ENCODE data around the gene ATG9B. TPM values are rescaled to one million over a fixed set of nuclear protein-coding genes. Genes with fewer than 3 reads are reported as not detected.
A peak's percentile ranks its signal among the peaks of the same experiment; 100 is the strongest.

The ATG9B gene
- total and polyA plus RNA-seq, 2 of the 13 experiments (the other 11 are each of a cell fraction or from before 2014, with no cell fraction given), result 0.24 TPM; not detected in 1

DNA sequence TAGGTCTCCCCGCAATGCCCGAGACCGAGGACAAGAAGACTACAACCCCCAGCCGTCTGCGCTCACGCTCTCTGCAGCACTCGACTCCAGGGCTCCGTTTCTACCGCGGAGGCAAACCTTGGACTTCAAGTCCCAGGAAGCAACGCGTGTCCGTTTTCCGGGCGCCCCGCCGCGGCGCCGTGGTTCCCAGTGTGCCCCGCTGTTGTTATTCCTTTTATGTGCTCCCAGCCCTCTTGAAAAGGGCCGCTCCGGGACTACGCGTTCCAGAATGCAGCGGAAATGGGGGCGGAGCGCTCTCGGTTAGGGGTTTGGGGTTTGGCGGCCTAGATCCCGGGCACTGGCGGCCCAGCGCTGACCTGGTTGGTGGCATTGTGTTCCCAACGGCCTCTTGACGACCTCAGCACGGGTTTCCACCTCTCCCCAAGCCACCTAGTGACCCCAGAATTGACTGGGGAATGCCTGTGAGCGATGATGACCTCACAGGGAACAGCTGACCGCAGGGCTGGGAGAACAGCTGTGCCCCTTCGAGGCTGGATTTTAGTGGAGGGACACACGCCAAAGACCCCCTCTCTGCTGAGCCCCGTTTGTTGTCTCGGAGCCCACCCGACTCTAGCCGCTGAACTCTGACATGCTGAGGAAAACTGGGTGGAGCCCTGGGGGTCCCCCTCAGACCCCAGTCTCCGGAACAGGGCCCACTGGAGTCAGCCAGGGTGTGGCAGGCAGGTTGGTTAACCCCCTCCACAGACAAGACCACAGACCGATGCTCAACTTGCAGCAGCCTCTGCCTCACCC lies 33.9 kb upstream of the ATG9B start (continued):
- TF ChIP-seq SRY (CRISPR knock-in tag; IDR thresholded peaks at IDR 0.05), result no peak
- TF ChIP-seq ZNF572 (CRISPR knock-in tag; IDR thresholded peaks at IDR 0.05), result no peak
- TF ChIP-seq NFE2 (CRISPR knock-in tag; IDR thresholded peaks at IDR 0.05), result no peak
- no peak for TF ChIP-seq ZNF772 (CRISPR knock-in tag; IDR thresholded peaks at IDR 0.05)
- TF ChIP-seq ZNF674 (CRISPR knock-in tag; IDR thresholded peaks at IDR 0.05; ENCODE audit: low read depth), result peak; percentile 5; the same call in 1 of the 2 replicates
- 0 out of 2 replicates have a peak, but pooled peaks have one; percentile 21 for TF ChIP-seq ZFP41 (CRISPR knock-in tag; IDR thresholded peaks at IDR 0.05; ENCODE audit: borderline replicate concordance)
- peak; percentile 52; the same call in 1 of the 2 replicates for TF ChIP-seq NCOA2 (CRISPR knock-in tag; IDR thresholded peaks at IDR 0.05)
- TF ChIP-seq KLF15 (CRISPR knock-in tag; IDR thresholded peaks at IDR 0.05; ENCODE audit: borderline replicate concordance), result no peak; the same call in 1 of the 2 replicates
- TF ChIP-seq, protein P1, sequence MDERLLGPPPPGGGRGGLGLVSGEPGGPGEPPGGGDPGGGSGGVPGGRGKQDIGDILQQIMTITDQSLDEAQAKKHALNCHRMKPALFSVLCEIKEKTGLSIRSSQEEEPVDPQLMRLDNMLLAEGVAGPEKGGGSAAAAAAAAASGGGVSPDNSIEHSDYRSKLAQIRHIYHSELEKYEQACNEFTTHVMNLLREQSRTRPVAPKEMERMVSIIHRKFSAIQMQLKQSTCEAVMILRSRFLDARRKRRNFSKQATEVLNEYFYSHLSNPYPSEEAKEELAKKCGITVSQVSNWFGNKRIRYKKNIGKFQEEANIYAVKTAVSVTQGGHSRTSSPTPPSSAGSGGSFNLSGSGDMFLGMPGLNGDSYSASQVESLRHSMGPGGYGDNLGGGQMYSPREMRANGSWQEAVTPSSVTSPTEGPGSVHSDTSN (CRISPR knock-in tag; IDR thresholded peaks at IDR 0.05), result no peak
- TF ChIP-seq, protein P2, sequence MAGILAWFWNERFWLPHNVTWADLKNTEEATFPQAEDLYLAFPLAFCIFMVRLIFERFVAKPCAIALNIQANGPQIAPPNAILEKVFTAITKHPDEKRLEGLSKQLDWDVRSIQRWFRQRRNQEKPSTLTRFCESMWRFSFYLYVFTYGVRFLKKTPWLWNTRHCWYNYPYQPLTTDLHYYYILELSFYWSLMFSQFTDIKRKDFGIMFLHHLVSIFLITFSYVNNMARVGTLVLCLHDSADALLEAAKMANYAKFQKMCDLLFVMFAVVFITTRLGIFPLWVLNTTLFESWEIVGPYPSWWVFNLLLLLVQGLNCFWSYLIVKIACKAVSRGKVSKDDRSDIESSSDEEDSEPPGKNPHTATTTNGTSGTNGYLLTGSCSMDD (CRISPR knock-in tag; IDR thresholded peaks at IDR 0.05), result no peak
- no peak for TF ChIP-seq ZBTB46 (CRISPR knock-in tag; IDR thresholded peaks at IDR 0.05; ENCODE audit: borderline replicate concordance)
- no peak for TF ChIP-seq ZSCAN12 (CRISPR knock-in tag; IDR thresholded peaks at IDR 0.05)
- TF ChIP-seq, protein P3, sequence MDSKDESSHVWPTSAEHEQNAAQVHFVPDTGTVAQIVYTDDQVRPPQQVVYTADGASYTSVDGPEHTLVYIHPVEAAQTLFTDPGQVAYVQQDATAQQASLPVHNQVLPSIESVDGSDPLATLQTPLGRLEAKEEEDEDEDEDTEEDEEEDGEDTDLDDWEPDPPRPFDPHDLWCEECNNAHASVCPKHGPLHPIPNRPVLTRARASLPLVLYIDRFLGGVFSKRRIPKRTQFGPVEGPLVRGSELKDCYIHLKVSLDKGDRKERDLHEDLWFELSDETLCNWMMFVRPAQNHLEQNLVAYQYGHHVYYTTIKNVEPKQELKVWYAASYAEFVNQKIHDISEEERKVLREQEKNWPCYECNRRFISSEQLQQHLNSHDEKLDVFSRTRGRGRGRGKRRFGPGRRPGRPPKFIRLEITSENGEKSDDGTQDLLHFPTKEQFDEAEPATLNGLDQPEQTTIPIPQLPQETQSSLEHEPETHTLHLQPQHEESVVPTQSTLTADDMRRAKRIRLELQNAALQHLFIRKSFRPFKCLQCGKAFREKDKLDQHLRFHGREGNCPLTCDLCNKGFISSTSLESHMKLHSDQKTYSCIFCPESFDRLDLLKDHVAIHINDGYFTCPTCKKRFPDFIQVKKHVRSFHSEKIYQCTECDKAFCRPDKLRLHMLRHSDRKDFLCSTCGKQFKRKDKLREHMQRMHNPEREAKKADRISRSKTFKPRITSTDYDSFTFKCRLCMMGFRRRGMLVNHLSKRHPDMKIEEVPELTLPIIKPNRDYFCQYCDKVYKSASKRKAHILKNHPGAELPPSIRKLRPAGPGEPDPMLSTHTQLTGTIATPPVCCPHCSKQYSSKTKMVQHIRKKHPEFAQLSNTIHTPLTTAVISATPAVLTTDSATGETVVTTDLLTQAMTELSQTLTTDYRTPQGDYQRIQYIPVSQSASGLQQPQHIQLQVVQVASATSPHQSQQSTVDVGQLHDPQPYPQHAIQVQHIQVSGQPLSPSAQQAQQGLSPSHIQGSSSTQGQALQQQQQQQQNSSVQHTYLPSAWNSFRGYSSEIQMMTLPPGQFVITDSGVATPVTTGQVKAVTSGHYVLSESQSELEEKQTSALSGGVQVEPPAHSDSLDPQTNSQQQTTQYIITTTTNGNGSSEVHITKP (CRISPR knock-in tag; IDR thresholded peaks at IDR 0.05; ENCODE audit: low read depth), result no peak; the same call in 1 of the 2 replicates
- no peak for TF ChIP-seq PLRG1 (conservative IDR thresholded peaks at IDR 0.05)
- TF ChIP-seq, protein P4, sequence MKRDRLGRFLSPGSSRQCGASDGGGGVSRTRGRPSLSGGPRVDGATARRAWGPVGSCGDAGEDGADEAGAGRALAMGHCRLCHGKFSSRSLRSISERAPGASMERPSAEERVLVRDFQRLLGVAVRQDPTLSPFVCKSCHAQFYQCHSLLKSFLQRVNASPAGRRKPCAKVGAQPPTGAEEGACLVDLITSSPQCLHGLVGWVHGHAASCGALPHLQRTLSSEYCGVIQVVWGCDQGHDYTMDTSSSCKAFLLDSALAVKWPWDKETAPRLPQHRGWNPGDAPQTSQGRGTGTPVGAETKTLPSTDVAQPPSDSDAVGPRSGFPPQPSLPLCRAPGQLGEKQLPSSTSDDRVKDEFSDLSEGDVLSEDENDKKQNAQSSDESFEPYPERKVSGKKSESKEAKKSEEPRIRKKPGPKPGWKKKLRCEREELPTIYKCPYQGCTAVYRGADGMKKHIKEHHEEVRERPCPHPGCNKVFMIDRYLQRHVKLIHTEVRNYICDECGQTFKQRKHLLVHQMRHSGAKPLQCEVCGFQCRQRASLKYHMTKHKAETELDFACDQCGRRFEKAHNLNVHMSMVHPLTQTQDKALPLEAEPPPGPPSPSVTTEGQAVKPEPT (CRISPR knock-in tag; IDR thresholded peaks at IDR 0.05; ENCODE audit: low read depth), result no peak
- peak; percentile 75; the same call in 1 of the 2 replicates for TF ChIP-seq YEATS2 (CRISPR knock-in tag; IDR thresholded peaks at IDR 0.05; ENCODE audit: borderline replicate concordance)
- no peak for TF ChIP-seq REL (CRISPR knock-in tag; conservative IDR thresholded peaks at IDR 0.05)
- no peak for TF ChIP-seq CBX2 (IDR thresholded peaks at IDR 0.05; ENCODE audit: low read depth, low read length)
- no peak for TF ChIP-seq CBX2 (CRISPR knock-in tag; IDR thresholded peaks at IDR 0.05; ENCODE audit: low read depth)
